Peyer's patch (tissue), 4 donors: ENCODE measurements around the gene PAPSS2. TPM values are rescaled to one million over a fixed set of nuclear protein-coding genes. Genes with fewer than 3 reads are reported as not detected.

Source experiments
- DNase-seq, 3 donors: peaks; one replicate each; pipeline ENCODE4 v3.0.0-alpha.2; 2017 to 2019
- H3K27ac ChIP-seq, 4 donors: fragments of 200-600 bp; sonication (generic); one replicate each; pipeline ENCODE4 v1.5.1; 2016 to 2019
- H3K27me3 ChIP-seq, 2 donors: fragments of 200-600 bp; sonication (generic); one replicate each; pipeline ENCODE4 v1.5.1; 2019
- H3K36me3 ChIP-seq, 3 donors: fragments of 200-600 bp; sonication (generic); one replicate each; pipeline ENCODE4 v1.5.1; 2016 to 2019
- H3K4me1 ChIP-seq, 4 donors: fragments of 200-600 bp; sonication (generic); one replicate each; pipeline ENCODE4 v1.5.1; 2016 to 2019
- H3K4me3 ChIP-seq, 4 donors: fragments of 200-600 bp; sonication (generic); 1 replicate in 3 of 4; 2 replicates in 1 of 4; pipeline ENCODE4 v1.5.1; 2016 to 2019; ENCODE audit warnings: mild to moderate bottlenecking in 1 of 4
- H3K9me3 ChIP-seq, 4 donors: fragments of 200-600 bp; sonication (generic); one replicate each; pipeline ENCODE4 v1.5.1; 2016 to 2019; ENCODE audit warnings: mild to moderate bottlenecking in 1 of 4
- CTCF ChIP-seq, 6 experiments: fragments of 450-650 bp in 4 of 6; fragments of 200-600 bp in 2 of 6; sonication (generic) in 1 of 6; IDR thresholded peaks; one replicate each; pipeline ENCODE4 v1.5.1; 2017 to 2019; ENCODE audit warnings: antibody characterized with exemption in 6 of 6, mild to moderate bottlenecking in 3 of 6, moderate library complexity in 1 of 6
- POLR2A ChIP-seq, 2 donors: fragments of 450-650 bp; IDR thresholded peaks; one replicate each; pipeline ENCODE4 v1.5.1; 2017; ENCODE audit warnings: antibody characterized with exemption in 2 of 2, mild to moderate bottlenecking in 2 of 2, moderate library complexity in 2 of 2
- total RNA-seq, 4 donors: library from RNA; depleted of rRNA; stranded (reverse); fragments of >200 nt; gene quantifications; one replicate each; pipeline ENCODE4 v1.1.0, GENCODE V29; 2016

The PAPSS2 gene
- total RNA-seq, 4 donors from 2014 or later = 28.1 to 166 (median 146) TPM

DNA sequence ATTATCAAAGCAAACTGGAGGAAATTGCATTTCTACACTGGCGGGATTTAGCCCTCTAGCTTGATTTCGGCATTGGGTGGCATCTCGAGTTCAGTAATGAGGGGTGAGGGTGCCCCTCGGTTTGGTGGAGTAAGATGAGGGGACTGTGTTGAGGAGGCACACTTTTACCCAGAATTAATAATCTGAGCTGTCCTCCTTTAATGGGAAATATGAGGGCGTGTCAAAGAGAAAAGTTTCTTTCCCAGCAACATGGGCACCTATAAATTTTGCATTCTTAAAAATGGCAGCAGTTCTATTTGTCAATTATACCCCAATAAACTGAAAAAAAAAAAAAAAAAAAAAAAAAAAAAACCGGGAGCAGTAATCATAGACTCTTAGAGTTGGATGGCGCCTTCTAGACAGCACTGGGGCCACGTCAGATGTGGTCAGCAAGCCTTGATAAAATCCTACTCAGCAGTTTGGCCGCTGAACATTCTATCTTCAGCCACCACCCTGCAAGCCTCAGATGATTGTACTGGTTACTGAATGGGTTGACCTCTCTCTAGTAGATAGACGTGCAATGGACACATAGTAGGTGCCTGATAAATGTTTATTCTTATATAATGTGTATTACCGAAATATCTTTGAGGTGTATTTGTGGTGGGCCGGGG lies 931 bp downstream of the PAPSS2 start:
- TF ChIP-seq POLR2A (IDR thresholded peaks at IDR 0.05) (peak; percentile 35 to 48), CTCF (IDR thresholded peaks at IDR 0.05) (no peak)
- Histone ChIP-seq H3K4me3 (peak overlapping the region; percentile 55 to 82 (median 60)), H3K4me1 (peaks cover 0 to 8% (median 0%) of the 10 kb centered on the region in 4 donors), H3K36me3 (no peaks in the 10 kb centered on the region), H3K27ac (peak overlapping the region; percentile 69 to 87 (median 82)), H3K9me3 (no peaks in the 10 kb centered on the region), H3K27me3 (no peaks in the 10 kb centered on the region)
- DNase-seq = peak in 2 of 3 donors; percentile 57 to 79

GRCh38 chr10:87661861-87662785 lies 2.4 kb downstream of the PAPSS2 start:
- no peak overlapping the region for H3K27ac ChIP-seq
- H3K4me1 ChIP-seq = peaks cover 0 to 10% (median 0%) of the 10 kb centered on the region in 4 donors
- H3K9me3 ChIP-seq = no peaks in the 10 kb centered on the region
- DNase-seq = no peak
- H3K36me3 ChIP-seq = no peaks in the 10 kb centered on the region
- peak overlapping the region in 2 of 4 donors; percentile 62 to 82 for H3K4me3 ChIP-seq
- no peaks in the 10 kb centered on the region for H3K27me3 ChIP-seq
- no peak for TF ChIP-seq POLR2A (IDR thresholded peaks at IDR 0.05)
- TF ChIP-seq CTCF (IDR thresholded peaks at IDR 0.05) = no peak

- TF ChIP-seq CTCF (IDR thresholded peaks at IDR 0.05) (no peak), POLR2A (IDR thresholded peaks at IDR 0.05) (no peak)
- no peaks in the 10 kb centered on the region for H3K9me3 ChIP-seq
- peaks cover 0 to 26% (median 0%) of the 10 kb centered on the region in 4 donors for H3K4me1 ChIP-seq
- H3K27ac ChIP-seq = no peak overlapping the region
- no peaks in the 10 kb centered on the region for H3K27me3 ChIP-seq
- H3K4me3 ChIP-seq = no peak overlapping the region
- no peak for DNase-seq
- no peaks in the 10 kb centered on the region for H3K36me3 ChIP-seq
Measured at GRCh38 chr10:87664276-87664701, 4.6 kb downstream of the PAPSS2 start.

- Histone ChIP-seq H3K27ac (peak overlapping the region in 1 of 4 donors; percentile 22), H3K4me3 (no peak overlapping the region), H3K4me1 (peaks cover 0 to 19% (median 0%) of the 10 kb centered on the region in 4 donors), H3K36me3 (no peaks in the 10 kb centered on the region), H3K9me3 (no peaks in the 10 kb centered on the region), H3K27me3 (no peaks in the 10 kb centered on the region)
- TF ChIP-seq POLR2A (IDR thresholded peaks at IDR 0.05) (no peak), CTCF (IDR thresholded peaks at IDR 0.05) (no peak)
- no peak for DNase-seq
Measured at GRCh38 chr10:87667493-87667892, 7.8 kb downstream of the PAPSS2 start.

DNA sequence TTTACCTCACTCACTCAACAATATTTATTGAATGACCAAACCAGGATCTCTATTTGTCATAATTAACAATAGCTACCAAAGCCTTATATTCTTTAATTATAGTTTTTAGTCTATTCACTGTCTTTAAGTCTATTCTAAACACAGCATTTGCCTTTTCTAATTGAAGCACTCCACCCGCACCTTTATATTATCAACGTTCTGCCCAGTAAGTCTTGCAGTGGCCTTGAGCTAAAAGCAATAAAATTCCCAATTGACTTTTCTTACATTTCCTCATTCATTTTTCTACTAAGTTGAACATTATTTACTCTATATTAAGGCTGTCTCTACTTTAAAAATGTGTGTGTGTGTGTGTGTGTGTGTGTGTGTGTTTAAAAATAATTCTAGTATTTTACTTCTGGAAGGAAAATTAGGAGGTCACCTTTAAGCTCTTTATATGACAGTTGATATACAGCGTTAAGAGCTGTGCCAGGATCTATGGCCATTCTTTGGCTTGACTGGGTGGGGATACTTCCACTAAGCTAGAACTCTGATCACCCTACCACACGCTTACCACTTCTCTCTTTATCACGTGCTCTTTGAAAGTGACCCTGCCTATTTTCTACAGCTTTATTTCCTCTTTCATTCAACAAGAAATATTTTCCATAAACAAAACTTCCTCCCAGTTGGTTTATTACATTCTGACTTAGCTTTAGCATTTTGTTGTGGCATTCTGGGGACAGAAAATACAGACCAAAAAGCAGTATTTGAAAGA lies 8.8 kb downstream of the PAPSS2 start:
- no peaks in the 10 kb centered on the region for H3K9me3 ChIP-seq
- no peak for DNase-seq
- peak overlapping the region in 1 of 4 donors; percentile 40 for H3K27ac ChIP-seq

More for the DNA sequence above, 8.8 kb downstream of the PAPSS2 start:
- Histone ChIP-seq H3K27me3 (no peaks in the 10 kb centered on the region), H3K4me1 (peaks cover 0 to 19% (median 0%) of the 10 kb centered on the region in 4 donors), H3K4me3 (no peak overlapping the region), H3K36me3 (no peaks in the 10 kb centered on the region)
- TF ChIP-seq CTCF (IDR thresholded peaks at IDR 0.05) = no peak
- TF ChIP-seq POLR2A (IDR thresholded peaks at IDR 0.05) = no peak
